Kidney glomerular epithelial cell (primary cell): ENCODE measurements around the gene CAMKMT.

ENCODE experiments used
- DNase-seq: peaks from one replicate; lab custom pipeline; 2025; lab: John Stamatoyannopoulos, UW

CAMKMT gene

GRCh38 chr2:44649381-44649780 lies 287.6 kb downstream of the CAMKMT start:
- no peak for DNase-seq

GRCh38 chr2:44650796-44651195 lies 289.0 kb downstream of the CAMKMT start:
- DNase-seq, result no peak

GRCh38 chr2:44651974-44652373 lies 290.2 kb downstream of the CAMKMT start:
- no peak for DNase-seq

- no peak for DNase-seq
Observed at GRCh38 chr2:44652701-44653100, 291.0 kb downstream of the CAMKMT start.

- DNase-seq, result no peak
Observed at GRCh38 chr2:44655401-44655864, 293.7 kb downstream of the CAMKMT start.

- no peak for DNase-seq
Observed at GRCh38 chr2:44656460-44656859, 294.7 kb downstream of the CAMKMT start.

- peak; percentile 25 for DNase-seq
Observed at GRCh38 chr2:44663471-44664073, 301.8 kb downstream of the CAMKMT start.

GRCh38 chr2:44668336-44668735 lies 306.6 kb downstream of the CAMKMT start:
- DNase-seq, result no peak

GRCh38 chr2:44671276-44671675 lies 309.5 kb downstream of the CAMKMT start:
- no peak for DNase-seq

- no peak for DNase-seq
Observed at GRCh38 chr2:44671916-44672315, 310.2 kb downstream of the CAMKMT start.

GRCh38 chr2:44672431-44672830 lies 310.7 kb downstream of the CAMKMT start:
- DNase-seq, result no peak

- DNase-seq, result no peak
Observed at GRCh38 chr2:44674473-44675284, 312.9 kb downstream of the CAMKMT start.

- no peak for DNase-seq
Observed at GRCh38 chr2:44676379-44676778, 314.6 kb downstream of the CAMKMT start.

- DNase-seq, result no peak
Observed at GRCh38 chr2:44679584-44679983, 317.8 kb downstream of the CAMKMT start.

GRCh38 chr2:44679990-44680389 lies 318.2 kb downstream of the CAMKMT start:
- DNase-seq, result no peak

GRCh38 chr2:44680424-44680971 lies 318.8 kb downstream of the CAMKMT start:
- DNase-seq, result no peak

GRCh38 chr2:44680983-44681531 lies 319.3 kb downstream of the CAMKMT start:
- DNase-seq, result no peak

GRCh38 chr2:44682459-44682858 lies 320.7 kb downstream of the CAMKMT start:
- DNase-seq, result no peak

GRCh38 chr2:44684559-44684958 lies 322.8 kb downstream of the CAMKMT start:
- no peak for DNase-seq

GRCh38 chr2:44686561-44686960 lies 324.8 kb downstream of the CAMKMT start:
- DNase-seq, result peak; percentile 17

GRCh38 chr2:44687686-44688455 lies 326.1 kb downstream of the CAMKMT start:
- DNase-seq, result no peak

- DNase-seq, result no peak
Observed at GRCh38 chr2:44688456-44689124, 326.8 kb downstream of the CAMKMT start.
